Middle frontal gyrus (tissue), 1 donor: ENCODE results near the gene SLC16A2.
A peak's percentile ranks its signal among the peaks of the same experiment; 100 is the strongest.

Experiments used
- DNase-seq: peaks from one replicate; pipeline ENCODE4 v3.0.0-alpha.2; 2015; ENCODE audit warnings: low spot score; ENCODE audit errors: extremely low spot score

SLC16A2 gene

DNA sequence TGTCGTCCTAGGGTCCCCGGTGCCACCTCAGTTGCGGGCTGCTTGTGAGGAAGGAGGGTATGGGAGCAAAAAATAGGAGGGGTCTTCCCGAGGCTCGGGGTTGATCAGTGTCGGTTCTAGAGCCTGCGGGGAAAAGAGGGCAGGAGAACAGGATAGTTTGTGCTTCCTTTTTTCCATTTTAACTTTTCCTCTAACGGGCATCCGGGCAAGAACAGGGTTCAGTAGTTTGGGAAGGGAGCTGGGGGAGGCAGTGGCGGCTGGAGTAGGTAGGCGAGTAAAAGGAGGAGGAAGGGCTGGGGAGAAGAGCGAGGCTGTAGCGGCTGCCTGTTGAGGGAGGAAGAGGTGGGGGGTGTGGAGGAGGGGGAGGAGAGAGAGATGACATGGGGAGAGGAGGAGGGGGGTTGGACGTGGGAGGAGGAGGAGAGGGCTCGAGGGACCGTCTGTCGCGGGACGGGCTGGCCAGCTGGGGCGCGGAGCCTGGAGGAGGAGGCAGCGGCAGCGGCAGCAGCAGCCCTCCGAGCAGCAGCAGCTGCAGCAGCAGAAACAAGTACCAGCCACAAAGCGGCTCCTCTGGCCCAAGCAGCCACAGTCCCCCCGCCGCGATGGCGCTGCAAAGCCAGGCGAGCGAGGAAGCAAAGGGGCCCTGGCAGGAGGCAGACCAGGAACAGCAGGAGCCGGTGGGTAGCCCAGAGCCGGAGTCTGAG, at the start of gene SLC16A2:
SLC16A2 (plus strand) TSS at position 458 of the 704 bp plus-strand sequence; CDS start at position 603, 145 bp downstream.
- peak; percentile 12 for DNase-seq

DNA sequence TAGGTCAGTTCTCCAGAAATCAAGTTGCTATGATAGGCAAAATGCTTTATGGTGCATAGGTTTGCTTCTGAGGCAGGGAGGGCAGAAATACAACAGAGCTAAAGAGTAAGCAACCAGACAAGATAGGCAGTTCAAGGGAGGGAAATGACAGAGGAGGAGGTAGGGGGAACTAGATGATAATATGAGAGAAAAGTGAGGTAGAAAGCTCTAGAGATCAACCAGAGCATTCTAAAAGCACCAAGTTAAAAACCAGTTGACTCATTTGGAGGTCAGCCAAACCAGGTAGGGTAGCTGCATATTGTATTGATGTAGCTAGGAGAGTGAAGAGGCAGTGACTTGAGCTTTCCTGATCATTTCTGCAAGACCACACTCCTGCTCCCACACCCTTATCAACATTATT, 49.0 kb upstream of the SLC16A2 start:
- no peak for DNase-seq

DNA sequence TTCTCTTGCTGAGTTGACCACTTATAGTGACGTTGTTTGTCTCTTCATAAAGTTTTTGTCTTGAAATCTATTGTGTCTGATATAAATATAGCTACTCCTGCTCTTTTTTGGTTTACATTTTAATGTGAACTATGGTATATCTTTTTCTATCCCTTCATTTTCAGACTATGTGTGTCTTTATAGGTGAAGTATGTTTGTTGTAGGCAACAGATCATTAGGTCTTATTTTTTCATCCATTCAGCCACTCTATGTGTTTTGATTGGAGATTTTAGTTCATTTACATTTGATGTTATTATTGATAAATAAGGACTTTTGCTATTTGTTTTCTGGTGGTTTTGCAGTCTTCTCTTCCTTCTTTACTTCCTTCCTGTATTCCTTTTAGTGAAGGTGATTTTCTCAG, 44.0 kb upstream of the SLC16A2 start:
- DNase-seq, result no peak

DNA sequence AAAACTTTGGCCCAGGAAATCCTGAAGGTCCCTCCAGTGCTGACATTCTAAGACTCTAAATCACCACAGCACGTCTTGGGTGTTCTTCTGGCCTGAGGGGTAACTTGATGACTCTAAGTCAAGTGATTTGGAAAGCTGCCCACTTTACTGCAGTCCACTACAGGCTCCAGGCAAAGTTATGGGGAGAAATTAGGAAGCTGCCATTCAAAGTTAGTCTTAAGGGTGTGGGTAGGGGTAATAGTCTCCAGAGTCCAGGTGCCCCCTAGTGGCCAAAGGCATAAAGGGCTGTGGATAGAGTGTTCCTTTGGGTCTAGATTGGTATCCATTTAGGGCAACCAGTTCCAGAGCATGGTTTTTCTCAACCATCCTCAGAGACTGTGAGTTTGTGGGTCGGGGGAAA, 38.7 kb upstream of the SLC16A2 start:
- DNase-seq, result peak; percentile 3

DNA sequence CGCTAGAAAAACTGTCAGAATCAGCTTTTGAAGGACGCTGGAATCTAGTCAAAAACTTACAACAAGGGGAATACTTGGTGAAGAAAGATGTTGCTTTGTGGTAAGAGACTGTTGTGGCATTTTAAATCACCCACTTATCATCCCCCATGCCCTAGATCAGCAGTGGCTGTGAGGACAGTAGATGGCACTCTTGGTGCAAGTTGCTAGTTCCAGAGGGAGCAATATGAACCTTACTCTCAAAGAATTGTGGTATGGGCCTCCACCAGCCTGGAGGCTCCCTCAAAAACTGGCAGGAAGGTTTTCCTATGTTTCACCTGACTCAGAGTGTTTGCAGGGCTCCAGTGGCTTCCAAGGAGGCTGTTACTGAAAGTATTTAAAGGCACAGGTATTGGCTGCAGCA, 37.7 kb upstream of the SLC16A2 start:
- DNase-seq, result no peak

DNA sequence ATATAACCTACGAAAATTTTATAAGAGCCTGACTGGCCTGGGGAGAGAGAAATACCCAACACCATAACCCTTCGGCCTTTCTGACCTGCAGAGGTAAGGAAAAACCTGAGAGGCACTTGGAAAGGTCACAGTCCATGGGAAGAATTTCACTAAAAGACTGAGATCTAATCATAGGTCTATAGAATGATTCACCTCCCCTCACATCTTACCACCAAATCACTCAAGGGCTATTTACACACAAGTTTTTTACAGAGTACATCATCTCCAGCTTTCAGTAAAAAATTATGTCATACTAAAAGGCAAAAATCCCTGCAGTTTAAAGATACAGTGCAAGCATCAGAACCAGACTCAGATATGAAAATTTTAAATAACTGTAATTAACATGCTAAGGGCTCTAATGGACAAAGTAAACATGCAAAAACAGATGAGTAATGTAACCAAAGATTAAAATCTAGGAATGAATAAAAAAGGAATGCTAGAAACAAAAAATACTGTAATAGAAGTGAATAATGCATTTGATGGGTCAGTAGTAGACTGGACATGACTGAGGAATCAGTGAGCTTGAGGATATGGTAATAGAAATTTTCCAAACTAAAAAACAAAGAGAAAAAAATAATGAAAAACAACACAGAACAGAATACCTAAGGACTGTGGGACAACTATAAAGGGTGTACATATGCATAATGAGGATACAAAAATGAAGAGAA, 32.1 kb upstream of the SLC16A2 start:
- DNase-seq, result no peak

DNA sequence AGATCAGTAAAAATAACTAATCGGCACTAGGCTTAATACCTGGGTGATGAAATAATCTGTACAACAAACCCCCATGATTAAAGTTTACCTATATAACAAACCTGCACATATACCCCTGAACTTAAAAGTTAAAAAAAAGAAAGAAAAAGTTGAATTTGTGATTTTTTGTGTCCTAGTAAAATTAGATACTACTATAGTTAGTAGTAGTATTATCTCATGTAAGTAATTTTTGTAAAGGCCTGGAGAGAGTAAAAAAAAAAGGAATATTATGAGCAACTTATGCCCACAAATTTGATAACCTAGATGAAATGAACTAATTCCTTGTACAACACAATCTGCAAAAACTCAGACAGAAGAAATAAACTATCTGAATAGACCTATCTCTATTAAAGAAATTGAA, 25.7 kb upstream of the SLC16A2 start:
- no peak for DNase-seq

DNA sequence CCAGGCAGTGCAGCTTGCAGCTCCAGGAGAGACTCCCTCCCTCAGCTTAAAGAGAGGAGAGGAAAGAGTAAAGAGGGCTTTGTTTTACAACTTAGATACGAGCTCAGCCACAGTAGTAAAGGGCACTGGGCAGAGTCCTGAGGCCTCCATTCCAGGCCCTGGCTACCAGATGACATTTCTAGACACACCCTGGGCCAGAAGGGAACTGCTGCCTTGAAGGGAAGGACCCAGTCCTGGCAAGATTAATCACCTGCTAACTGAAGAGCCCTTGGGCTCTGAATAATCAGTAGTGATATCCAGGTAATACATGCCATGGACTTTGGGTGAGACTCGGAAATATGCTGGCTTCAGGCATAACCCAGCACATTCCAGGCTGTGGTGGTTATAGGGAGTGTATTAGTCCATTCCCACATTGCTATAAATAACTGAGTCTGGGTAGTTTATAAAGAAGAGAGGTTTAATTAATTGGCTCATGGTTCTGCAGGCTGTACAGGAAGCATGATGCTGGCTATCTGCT, 15.3 kb upstream of the SLC16A2 start:
- no peak for DNase-seq

DNA sequence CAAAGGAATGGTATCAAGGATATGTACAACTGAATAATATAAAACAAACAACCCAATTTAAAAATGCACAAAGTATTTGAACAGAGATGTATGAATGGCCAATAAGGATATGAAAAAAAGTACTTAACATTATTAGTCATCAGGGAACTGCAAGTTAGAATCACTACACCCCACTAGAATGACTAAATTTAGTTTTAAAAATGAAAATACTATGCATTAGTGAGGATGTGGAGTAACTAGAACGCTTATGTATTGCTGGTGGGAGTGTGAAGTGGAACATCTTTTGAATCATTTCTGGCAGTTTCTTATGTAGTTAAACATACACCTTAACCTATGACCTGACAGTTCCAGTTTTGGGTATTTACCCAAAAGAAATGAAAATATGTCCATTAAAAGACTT, 13.0 kb upstream of the SLC16A2 start:
- DNase-seq, result no peak

DNA sequence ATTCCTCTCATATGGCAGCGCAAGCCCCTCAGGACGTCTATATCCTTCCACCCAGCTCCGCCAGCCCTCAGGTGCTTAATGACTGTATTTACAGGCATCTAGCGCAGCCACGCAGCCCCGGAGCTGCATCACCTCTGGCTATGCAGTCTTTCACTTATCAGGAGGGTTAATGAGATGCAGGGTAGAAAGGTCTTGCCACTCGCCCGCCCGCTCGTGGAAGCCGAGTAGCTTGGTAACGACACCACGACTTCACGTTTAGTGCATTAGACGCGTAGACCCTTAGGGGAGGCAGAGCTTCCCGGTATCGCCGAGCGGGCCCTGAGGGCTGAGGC, 1.5 kb upstream of the SLC16A2 start:
- DNase-seq, result no peak

DNA sequence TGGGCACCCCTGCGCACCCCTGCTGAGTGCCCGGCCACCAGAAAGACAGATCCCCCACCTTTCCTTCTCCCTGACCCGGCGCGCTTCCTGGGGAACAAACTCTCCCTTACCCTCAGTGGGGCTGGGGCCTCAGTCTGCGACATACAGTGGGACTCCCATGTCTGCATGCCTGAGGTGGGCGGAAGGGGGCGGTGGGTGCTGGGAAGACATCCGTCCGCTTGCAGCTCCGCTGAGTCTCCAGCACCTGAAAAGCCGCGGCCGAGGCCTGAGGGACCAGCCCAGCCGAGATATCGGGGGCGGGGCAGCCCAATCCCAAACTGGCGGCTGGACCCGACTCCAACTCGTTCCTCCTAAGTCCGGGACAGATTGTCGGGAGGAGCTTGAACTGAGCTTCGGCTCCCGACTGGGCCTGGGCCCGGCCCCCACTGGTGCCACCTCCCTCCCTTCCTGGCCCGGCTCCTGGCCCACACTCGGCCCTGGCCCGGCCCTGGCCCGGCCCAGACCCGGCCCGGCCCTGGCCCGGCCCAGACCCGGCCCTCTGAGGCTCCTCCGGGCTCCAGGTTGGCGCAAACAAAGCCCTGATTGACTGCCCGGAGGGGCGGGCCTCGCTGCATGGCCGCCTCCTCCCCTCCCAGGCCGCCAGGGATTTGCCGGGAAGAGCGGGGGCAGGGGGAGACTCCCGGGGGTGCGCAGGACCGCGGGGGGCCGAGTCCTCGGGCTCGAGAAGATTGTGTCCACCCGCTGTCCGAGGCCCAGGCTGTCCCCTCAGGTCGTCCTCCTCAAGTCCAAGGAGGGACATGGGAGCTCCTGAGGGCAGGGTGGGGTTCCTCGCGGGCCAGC, 877 bp upstream of the SLC16A2 start:
- DNase-seq, result peak; percentile 13

DNA sequence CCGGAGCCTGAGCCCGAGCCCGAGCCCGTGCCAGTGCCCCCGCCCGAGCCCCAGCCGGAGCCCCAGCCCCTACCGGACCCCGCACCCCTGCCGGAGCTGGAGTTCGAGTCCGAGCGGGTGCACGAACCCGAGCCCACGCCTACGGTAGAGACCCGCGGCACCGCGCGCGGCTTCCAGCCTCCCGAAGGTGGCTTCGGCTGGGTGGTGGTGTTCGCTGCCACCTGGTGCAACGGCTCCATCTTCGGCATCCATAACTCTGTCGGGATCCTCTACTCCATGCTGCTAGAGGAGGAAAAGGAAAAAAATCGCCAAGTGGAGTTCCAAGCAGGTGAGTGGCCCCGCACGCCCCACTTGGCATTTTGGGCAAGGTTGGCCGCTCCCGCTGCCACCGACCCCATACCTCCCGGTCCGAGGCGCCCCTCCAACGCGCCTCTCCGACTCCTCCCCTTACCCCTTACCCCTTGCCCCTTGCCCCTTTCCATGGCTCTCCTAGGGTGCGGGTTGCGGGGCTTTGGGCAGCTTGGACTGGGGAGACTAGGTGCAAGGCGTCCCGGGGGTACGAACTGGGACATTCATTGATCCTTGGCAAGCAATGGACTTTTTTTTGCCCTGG, 553 bp downstream of the SLC16A2 start:
- DNase-seq, result no peak

DNA sequence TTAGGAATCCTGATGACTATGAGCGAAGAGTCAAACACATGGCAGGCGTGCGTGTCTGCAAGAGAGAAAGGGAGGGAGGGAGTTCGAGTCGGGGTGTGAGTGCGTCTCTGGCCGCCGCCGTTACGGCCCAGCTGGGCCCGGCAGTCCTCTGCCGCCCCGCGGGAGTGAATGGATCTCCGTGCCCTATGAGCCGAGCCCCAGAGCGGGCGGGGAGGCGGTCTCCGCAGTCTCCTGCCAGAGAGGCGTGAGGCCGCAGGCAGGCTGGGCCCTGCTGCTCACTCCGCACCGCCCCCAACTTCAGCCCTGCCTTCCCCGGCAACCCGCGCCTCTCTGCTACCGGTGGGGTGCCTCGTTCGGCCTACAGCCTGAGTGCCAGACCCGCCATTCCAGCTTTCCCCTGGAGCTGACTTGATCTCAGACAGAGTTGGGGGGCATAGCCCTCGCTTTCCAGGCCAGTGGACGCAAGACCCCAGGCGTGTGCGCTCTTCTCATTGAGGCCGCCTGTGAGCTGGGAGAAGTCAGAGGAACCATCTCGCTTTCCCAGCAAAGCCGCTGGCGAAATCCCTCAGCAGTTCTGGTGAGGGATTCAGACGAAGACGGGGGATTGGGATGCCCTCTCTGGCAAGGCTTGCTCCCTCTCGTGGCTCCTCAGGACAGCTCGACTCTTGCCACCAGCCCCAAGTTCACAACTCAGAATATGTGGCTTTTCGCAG, 1.4 kb downstream of the SLC16A2 start:
- peak; percentile 20 for DNase-seq

DNA sequence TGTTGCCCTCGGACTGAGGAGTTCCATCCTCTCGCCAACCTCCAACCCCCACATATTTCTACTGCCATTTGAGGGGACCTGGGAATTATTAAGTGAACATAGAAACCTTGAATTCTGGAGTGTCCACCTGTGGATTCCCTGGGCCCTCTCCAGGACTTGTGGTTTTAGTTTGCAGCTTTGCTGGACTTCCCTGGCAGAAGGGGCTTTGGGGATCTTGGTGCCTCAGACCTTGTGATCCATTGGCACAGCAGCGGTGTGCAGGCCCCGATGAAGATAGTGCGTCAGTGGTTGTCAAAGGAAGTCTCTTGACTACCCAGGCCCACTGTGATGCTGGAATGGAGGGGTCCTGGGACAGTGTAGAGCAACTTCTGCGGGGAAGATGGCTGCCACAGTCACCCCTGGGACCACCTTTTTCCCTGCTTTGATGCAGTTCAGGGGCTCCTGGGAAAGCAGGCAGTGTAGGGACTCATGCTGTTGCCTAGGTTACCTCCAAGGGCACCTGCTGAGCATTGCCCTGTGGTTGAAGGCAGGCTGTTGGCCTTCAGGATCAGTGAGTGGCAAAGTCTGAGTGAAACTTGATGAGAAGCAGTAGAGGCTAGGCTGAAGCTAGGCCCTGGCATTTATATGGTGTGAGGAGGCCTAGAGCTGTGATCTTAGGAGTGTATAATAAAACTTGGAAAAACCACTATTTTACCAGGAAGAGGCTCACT, 2.2 kb downstream of the SLC16A2 start:
- no peak for DNase-seq

DNA sequence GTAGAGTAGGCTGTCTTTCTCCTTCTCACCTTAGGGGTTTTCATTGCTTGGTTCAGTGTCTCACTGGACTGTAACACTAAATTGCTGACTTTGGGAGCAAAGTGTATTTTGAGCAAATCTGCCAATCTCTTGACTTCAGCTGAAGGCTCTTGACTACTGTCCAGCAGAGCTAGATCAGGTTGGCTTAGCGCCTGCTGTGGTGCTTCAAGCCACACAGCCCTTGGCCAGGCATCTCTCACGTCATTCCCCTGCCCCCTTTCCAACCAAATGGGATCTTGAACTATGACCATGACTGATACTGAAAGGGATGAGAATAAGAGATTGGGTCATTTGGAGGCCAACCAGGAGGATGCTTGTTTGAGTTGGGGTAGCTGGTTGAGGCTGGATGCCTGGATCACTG, 4.8 kb downstream of the SLC16A2 start:
- no peak for DNase-seq

DNA sequence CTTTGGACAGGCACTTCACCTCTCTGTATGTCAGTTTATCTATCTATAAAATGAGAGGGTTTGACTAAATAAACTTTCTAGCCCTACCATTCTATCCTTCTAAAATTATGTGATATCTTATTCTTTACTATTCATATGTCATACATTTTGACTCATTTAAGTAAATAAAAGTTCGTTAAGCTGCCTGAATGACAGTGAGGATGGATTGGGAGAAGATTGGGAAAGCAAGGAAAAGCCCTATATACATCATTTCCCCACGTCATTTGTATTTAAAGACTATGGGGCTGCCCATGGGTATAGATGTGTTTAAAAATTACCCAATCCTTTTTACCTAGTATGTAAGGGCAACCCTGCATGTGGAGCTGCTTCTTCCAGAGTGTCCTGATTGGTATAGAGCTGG, 5.3 kb downstream of the SLC16A2 start:
- DNase-seq, result no peak

DNA sequence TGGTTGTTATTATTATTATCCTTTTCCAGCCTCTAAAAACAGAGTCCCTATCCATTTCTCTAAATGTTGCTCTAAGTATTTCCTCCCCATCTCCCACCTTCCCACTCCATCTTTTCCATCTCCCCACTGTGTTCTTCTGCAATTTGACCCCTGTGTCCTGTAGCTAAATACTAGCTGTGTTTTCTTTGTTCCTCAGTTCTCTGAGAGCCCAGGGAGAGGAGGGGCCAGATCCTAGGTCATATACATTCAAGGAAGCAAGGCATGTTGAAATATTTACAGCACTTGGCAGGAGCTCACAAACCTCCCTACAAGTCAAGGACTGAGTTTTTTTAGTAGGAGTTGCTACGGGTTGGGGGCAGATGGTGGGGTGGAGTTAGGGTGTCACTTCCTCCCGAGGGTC, 10.5 kb downstream of the SLC16A2 start:
- no peak for DNase-seq

DNA sequence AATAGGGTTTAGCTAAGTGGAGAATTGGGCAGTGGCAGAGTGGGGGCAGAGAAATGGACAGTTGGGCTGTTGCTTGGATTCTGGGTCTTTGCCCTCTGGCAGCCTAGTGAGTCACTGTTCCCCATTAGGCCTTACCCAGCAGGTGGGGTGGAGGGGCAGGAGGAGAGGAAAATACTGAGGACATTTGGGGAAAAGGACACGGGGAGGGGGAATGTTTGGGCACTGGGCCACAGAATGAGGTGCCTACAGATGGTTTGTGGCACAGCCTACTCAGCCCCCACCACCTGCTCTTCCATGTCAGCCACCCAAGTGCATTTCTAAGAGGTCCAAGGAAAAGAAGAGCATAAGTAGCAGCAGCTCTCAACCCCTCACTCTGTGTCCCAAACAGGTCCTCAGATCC, 13.0 kb downstream of the SLC16A2 start:
- DNase-seq, result no peak

DNA sequence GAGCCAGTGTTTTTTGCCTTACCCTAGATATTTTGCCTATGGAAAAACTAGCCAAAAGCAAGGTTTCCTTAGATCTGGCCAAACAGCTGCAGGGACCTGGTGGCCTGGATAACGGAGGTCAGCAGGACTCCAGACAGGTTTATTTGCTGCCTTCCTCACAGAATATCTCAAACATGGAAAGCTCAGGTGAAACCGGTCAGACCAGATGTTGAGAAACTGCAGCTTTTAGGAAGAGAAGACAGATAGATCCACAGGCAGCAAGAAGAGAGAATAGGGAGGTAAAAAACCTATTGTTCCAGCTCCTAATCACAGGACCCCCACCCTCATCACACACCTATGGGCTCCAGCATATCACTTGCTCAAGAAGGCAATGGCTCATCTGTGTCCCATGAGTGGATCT, 16.2 kb downstream of the SLC16A2 start:
- no peak for DNase-seq

DNA sequence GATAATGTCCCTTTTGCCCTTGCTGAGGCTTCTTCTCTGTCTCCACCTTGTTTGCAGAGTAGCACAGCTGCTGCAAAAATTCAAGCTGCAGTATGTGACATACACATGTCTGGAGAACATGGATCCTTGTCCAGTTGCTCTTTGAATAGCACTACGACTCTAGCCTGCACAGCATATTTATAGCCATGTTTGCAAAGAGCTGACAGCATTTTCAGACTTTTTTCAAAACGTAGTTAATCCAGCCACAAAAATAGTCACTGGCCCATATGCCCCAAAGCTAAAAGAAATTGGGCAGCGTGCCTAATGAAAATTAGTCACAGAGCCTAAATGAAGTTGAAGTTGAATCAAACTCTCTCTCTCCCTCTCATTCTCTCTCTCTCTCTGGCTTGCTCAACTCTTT, 17.5 kb downstream of the SLC16A2 start:
- DNase-seq, result no peak
